ENCODE results near the gene DNAJC4. TPM values are rescaled to one million over a fixed set of nuclear protein-coding genes. Genes with fewer than 3 reads are reported as not detected.
A peak's percentile ranks its signal among the peaks of the same experiment; 100 is the strongest.

The DNAJC4 gene
- total RNA-seq, 1 donor from 2014 or later: 53.5 TPM

DNA sequence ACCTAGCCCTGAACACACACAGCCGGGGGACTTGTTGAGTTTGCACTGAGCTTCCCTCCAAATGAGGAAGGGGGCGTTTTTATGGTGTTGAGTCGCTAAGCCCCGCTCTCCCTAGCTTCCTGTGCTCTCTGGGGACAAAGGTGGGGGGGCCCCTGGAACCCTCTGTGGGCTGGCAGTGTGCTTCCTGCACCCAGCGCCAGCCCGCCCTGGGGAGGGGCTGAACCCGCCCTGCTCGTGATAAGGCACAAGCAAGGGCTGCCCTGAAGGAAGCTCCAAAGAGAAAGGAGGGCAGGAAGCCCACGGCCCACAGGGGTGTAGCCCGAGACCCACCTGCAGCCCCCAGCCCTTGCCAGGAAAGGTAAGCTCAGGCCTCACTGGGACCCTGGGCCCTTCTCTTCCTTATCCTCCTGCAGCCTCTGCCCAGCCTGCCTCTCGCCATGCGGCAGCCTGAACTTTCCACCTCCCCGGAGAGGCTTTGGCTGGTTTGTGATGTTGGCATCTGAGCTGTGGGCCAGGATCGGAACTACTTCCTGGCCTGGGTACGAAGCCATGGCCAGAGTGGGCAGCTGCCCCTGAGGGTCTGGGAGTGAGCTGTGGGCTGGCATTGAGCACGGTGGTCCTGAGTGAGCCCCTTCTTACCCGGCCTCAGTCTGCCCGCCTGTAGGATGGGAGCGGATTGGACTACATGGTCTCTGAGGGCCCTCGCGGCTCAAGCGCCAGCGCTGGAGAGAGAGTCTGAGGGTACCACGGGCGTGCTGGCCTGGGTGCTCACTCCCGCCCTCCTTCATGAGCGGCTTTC, 23.7 kb upstream of the DNAJC4 start, which contains the start of gene FERMT3:
FERMT3 (plus strand) TSS at position 265 of the 799 bp plus-strand sequence. CDS start 644 bp downstream, outside the sequence.
- intact Hi-C loops (cut with DNase I): no loop called here
- peak; percentile 88 for DNase-seq (ENCODE audit: missing footprints)
- ATAC-seq: peak; percentile 45

- DNase-seq (ENCODE audit: missing footprints) (peak; percentile 89), ATAC-seq (peak; percentile 69)
- intact Hi-C loops (cut with DNase I): no loop called here
Measured at GRCh38 chr11:64207256-64208085, 22.9 kb upstream of the DNAJC4 start.

GRCh38 chr11:64208086-64208795, 22.1 kb upstream of the DNAJC4 start:
- DNase-seq (ENCODE audit: missing footprints) (peak; percentile 64), ATAC-seq (no peak)
- intact Hi-C loops (cut with DNase I): no loop called here

DNA sequence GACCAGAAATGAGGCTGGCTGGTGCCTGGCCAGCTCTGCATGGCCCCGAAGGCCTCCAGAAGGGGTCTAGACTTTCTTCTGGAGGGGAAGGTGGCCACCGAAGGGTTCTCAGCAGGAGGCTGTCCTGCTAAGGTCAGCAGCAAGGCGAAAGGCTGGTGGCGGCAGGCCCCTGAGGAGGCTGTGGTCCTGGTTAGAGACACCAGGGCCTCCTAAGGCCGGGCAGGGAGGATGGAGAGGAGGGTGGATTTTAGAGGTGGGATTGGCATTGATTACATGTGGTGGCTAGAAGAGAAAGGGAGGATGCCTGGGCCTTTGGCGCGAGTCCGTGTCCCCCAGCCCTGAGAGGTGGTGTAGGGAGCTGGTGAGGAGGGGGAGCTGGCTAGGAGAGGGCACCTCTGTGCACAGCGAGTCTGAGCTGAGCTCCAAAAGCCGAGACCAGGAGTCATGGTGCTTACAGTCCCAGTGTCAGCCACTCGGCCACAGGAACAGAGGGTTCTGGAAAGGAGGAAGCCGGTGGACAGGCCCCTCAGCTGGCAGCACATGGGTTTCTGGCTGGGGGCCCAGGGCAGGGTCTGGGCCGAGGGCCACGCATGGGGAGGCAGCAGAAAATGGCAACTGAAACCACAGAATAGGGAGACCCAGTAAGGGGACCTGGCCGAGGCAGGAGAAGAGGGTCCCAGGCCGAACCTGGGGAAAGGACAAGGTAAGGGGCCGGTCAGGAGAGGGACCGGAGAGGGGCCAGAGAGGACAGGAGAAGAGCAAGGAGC, 21.4 kb upstream of the DNAJC4 start:
- intact Hi-C loops (cut with DNase I): no loop called here
- DNase-seq (ENCODE audit: missing footprints): peak; percentile 61

DNA sequence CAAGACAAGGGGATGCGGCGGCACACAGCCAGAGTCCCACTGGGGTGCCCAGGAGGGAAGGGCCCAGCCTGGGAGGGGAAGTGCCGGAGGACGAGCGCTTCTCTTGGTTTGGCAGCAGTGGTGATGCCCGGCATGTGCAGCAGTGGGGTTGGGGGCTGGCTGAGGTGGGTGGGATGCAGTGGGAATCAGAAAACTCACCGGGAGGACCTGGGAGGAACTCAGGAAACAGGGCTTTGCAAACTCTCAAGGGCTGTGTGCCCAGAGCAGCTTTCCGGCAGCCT, 20.8 kb upstream of the DNAJC4 start:
- DNase-seq (ENCODE audit: missing footprints) (no peak), ATAC-seq (no peak)
- intact Hi-C loops (cut with DNase I): no loop called here

More for the DNA sequence above, 21.4 kb upstream of the DNAJC4 start:
- ATAC-seq: no peak

DNA sequence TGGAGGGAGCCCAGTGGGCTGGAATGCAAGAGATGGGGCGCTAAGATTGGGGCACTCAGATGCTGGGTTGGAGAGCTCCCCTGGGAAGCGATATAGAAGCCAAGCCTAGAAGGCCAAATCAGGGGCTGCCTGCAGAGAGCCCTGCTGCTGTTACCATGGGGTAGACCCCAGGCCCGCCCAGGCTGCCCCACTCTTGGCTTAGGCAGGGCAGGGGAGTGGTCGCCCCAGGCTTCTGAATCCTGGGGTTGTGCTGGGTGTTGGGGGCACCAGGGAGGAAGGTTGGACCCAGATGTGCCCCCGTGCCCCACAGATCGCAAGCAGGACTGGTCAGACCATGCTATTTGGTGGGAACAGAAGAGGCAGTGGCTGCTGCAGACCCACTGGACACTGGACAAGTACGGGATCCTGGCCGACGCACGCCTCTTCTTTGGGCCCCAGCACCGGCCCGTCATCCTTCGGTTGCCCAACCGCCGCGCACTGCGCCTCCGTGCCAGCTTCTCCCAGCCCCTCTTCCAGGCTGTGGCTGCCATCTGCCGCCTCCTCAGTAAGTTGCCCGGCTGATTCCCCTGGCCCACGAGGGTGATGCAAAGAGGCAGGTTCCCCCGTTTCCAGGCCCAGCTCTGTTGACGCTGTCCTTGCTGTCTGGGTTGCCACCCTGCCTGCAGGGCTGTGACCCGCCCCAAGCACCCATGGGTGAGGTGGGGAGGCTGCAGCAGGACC, 19.9 kb upstream of the DNAJC4 start:
- DNase-seq (ENCODE audit: missing footprints) (peak; percentile 58), ATAC-seq (no peak)
- intact Hi-C loops (cut with DNase I): no loop called here

GRCh38 chr11:64211181-64211872, 19.0 kb upstream of the DNAJC4 start:
- ATAC-seq (no peak), DNase-seq (ENCODE audit: missing footprints) (peak; percentile 62)
- intact Hi-C loops (cut with DNase I): no loop called here

DNA sequence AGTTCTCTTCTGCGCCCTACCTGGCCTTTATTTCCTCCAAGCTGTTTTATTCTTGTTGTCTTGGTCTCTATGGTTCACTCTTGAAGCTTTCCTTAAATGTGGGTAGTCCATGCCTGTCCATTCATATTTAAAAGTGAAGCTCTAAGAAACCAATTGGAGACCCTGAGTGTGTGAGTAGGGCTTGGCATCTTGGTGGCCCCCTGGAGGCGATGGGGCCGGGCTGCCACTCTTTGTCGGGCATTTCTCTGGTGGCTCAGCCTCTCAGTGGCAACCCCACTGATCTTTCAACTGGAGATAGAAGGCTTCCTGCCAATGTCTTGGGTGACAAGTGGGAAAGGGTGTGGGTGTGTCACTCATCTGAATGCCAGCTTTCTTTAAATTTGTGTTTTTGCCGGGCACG, 13.5 kb upstream of the DNAJC4 start:
- no peak for ATAC-seq
- intact Hi-C loops (cut with DNase I): no loop called here
- DNase-seq (ENCODE audit: missing footprints): no peak

DNA sequence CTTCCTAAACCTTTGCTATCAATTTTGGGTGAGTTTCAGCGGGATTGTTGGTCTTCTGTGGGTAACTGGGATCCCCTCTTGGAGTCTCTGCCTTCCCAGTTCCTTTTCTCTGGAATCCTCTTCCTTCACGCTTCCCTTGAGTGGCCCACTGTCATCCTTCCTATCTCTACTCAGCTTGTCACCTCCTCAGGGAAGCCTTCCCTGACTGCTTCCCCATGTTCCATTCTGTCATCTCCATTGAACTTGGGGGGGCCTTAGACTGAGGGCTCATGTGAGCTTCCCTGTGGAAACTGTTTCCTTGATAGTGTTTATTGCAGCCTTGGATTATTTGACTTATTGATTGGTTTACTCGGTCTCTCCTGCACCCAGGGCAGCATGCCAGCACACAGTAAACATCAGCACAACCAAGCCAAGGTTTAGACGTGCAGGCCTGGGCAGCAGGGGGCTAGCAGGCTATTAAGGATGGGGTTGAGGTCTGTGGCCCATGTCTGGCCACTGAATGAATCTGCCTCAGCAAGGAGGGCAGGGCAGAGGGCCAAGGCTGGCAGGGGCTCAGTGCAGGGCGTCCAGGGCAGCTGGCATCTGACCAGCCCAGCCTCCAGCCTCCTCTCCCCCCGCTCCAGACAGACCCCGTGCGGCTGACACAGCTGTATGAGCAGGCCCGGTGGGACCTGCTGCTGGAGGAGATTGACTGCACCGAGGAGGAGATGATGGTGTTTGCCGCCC, 11.6 kb upstream of the DNAJC4 start:
- DNase-seq (ENCODE audit: missing footprints) (peak; percentile 15), ATAC-seq (peak; percentile 4)
- intact Hi-C loops (cut with DNase I): no loop called here

DNA sequence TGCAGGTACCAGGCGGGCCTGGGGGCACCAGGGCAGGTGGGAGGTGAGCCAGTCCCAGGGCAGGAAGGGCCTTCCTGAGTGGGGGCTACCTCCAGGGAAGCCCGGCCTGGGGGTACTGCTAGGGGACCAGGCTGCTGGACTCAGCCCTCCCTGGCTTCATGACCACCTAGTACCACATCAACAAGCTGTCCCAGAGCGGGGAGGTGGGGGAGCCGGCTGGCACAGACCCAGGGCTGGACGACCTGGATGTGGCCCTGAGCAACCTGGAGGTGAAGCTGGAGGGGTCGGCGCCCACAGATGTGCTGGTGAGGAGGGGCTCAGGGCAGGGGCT, 11.0 kb upstream of the DNAJC4 start:
- intact Hi-C loops (cut with DNase I): no loop called here
- ATAC-seq (peak; percentile 3), DNase-seq (ENCODE audit: missing footprints) (peak; percentile 53)

GRCh38 chr11:64219755-64220154, 10.6 kb upstream of the DNAJC4 start:
- ATAC-seq (no peak), DNase-seq (ENCODE audit: missing footprints) (peak; percentile 34)
- intact Hi-C loops (cut with DNase I): no loop called here

GRCh38 chr11:64220271-64220670, 10.1 kb upstream of the DNAJC4 start:
- no peak for ATAC-seq
- DNase-seq (ENCODE audit: missing footprints): peak; percentile 27
- intact Hi-C loops (cut with DNase I): no loop called here

GRCh38 chr11:64220798-64221197, 9.6 kb upstream of the DNAJC4 start:
- intact Hi-C loops (cut with DNase I): no loop called here
- no peak for ATAC-seq
- peak; percentile 35 for DNase-seq (ENCODE audit: missing footprints)

GRCh38 chr11:64222651-64223000, 7.7 kb upstream of the DNAJC4 start:
- ATAC-seq (no peak), DNase-seq (ENCODE audit: missing footprints) (no peak)
- intact Hi-C loops (cut with DNase I): no loop called here

GRCh38 chr11:64223001-64223651, 7.2 kb upstream of the DNAJC4 start:
- DNase-seq (ENCODE audit: missing footprints) (peak; percentile 63), ATAC-seq (no peak)
- intact Hi-C loops (cut with DNase I): no loop called here

DNA sequence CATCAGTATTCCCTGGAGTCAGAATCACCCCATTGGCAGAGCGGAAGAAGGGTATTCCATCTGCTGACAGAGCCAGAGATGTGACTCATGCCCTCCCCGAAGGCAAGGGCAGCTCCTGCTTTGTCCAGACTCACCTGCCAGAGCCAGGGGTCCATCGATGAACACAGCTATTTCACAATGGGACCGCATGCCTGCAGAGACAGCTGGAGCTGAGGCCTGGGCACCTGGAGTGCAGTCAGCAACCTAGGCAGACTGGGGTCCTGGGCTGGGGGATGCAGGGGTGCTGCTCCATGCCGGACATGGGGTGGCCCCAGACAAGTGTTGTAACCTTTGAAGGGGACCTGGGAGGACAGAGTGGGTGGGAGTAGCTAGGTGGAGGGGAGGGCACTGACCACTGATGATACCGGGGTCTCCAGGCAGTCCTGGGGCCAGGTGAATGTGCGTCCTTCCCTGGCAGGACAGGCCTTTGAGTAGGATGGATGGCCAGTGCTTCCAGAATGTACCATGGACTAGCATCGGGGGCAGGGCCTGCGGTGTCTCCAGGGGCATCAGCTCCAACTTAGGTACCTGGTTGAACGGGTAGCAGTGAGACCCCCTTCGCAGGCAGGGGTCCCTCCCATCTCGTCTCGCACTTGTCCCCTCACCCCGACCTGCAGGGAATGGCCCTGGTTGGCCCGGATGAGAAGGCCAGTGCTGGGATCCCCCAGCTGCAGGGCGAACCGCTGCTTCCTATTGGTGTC, 6.0 kb upstream of the DNAJC4 start:
- intact Hi-C loops (cut with DNase I): no loop called here
- peak; percentile 64 for DNase-seq (ENCODE audit: missing footprints)
- no peak for ATAC-seq

All from Right ventricle myocardium inferior (tissue), 1 donor.